Measurements from ENCODE around the gene IL25. TPM values are rescaled to one million over a fixed set of nuclear protein-coding genes. Genes with fewer than 3 reads are reported as not detected.

The IL25 gene
- total and polyA plus RNA-seq, 2 of the 13 experiments (the other 11 are each of a cell fraction or from before 2014, with no cell fraction given), result not detected

GRCh38 chr14:23414254-23414653 lies 41.6 kb downstream of the IL25 start:
- POLR2A ChIA-PET, result no interaction called here
- CTCF ChIA-PET (ENCODE audit: low intra/inter-chr PET ratio, low total read pairs), result no interaction called here
- no TSS peak for BruUV-seq (replicated peaks)

More at GRCh38 chr14:23414254-23414653, 41.6 kb downstream of the IL25 start:
- Histone ChIP-seq H3K4me2 (ENCODE audit: low read depth, low read length) (no peak overlapping the region), H2AFZ (ENCODE audit: low read length) (no peak overlapping the region), H3K4me3 (replicated peaks in 1 of 3; ENCODE audit: insufficient read depth in 1 of 3, low read depth in 2 of 3, low read length in 3 of 3) (no peak overlapping the region), H3K79me2 (ENCODE audit: insufficient read depth, low read length) (no peaks in the 10 kb centered on the region), H4K20me1 (ENCODE audit: insufficient read depth, low read length) (no peaks in the 10 kb centered on the region), H3K4me1 (ENCODE audit: insufficient read depth, low read length) (no peaks in the 10 kb centered on the region), H3K27me3 (ENCODE audit: control insufficient read depth in 1 of 2, insufficient read depth in 2 of 2, low read length in 2 of 2) (peaks cover 46 to 99% of the 10 kb centered on the region in 2 experiments), H3K9ac (ENCODE audit: insufficient read depth, low read depth, low read length) (no peak overlapping the region), H3K9me3 (ENCODE audit: low read length) (no peaks in the 10 kb centered on the region), H3K36me3 (replicated peaks in 1 of 2; ENCODE audit: control insufficient read depth in 1 of 2, insufficient read depth in 2 of 2, low read length in 2 of 2) (no peaks in the 10 kb centered on the region), H3K27ac (ENCODE audit: extremely low read length, insufficient read depth, low read length) (no peak overlapping the region)
- ATAC-seq (no peak), DNase-seq (ENCODE audit: low spot score) (no peak), FAIRE-seq (no peak)
- WGBS (ENCODE audit: low lambda C conversion rate), result 22% methylated on average over 3 of the region's 3 CpGs
- intact Hi-C loops (cut with micrococcal nuclease; ENCODE audit: unreplicated experiment) (no loop called here), in situ Hi-C loops (cut with HindIII; ENCODE audit: extremely low pct_ligation_motif_present, low pct_unique_long_range_greater_than_20kb) (no loop called here)
- TF ChIP-seq NONO (IDR thresholded peaks at IDR 0.05) (no peak), NONO (CRISPR knock-in tag; conservative IDR thresholded peaks at IDR 0.05) (no peak), ZNF225 (CRISPR knock-in tag; IDR thresholded peaks at IDR 0.05) (no peak), ZNF12 (CRISPR knock-in tag; IDR thresholded peaks at IDR 0.05) (no peak), ATF2 (CRISPR knock-in tag; IDR thresholded peaks at IDR 0.05) (no peak), HMGXB4 (CRISPR knock-in tag; IDR thresholded peaks at IDR 0.05; ENCODE audit: borderline replicate concordance in 1 of 2, low read depth in 1 of 2) (no peak), GFI1 (CRISPR knock-in tag; IDR thresholded peaks at IDR 0.05; ENCODE audit: borderline replicate concordance) (no peak), RFX3 (CRISPR knock-in tag; IDR thresholded peaks at IDR 0.05) (no peak), TBP (CRISPR knock-in tag; IDR thresholded peaks at IDR 0.05) (no peak), KLF16 (CRISPR knock-in tag; IDR thresholded peaks at IDR 0.05) (no peak), HNRNPUL1 (IDR thresholded peaks at IDR 0.05; ENCODE audit: low read depth, low read length) (no peak), FOXO1 (CRISPR knock-in tag; IDR thresholded peaks at IDR 0.05) (no peak), ARID4A (CRISPR knock-in tag; IDR thresholded peaks at IDR 0.05; ENCODE audit: borderline replicate concordance) (no peak), HOXA9 (CRISPR knock-in tag; IDR thresholded peaks at IDR 0.05; ENCODE audit: borderline replicate concordance) (no peak)

Data from HepG2 (cell line).